SK-N-SH treated with all-trans-retinoic acid at 6 μM for 48 hours (cell line): ENCODE data around the gene OTUB1.

Experiments
- CSDC2 ChIP-seq: fragments of 250-450 bp; sonication (Bioruptor Pico); IDR thresholded peaks from 2 replicates; pipeline ENCODE4 v1.5.0; 2020; ENCODE audit warnings: mild to moderate bottlenecking, moderate library complexity
- ISL1 ChIP-seq: fragments of 250-450 bp; sonication (Bioruptor Pico); IDR thresholded peaks from 2 replicates; pipeline ENCODE4 v2.1.2; 2022; ENCODE audit warnings: mild to moderate bottlenecking, moderate library complexity
- PPARA ChIP-seq: fragments of 250-450 bp; sonication (Bioruptor Pico); IDR thresholded peaks from 2 replicates; pipeline ENCODE4 v1.5.0; 2020; ENCODE audit warnings: mild to moderate bottlenecking, borderline replicate concordance
- RARB ChIP-seq: fragments of 250-450 bp; sonication (Bioruptor Pico); IDR thresholded peaks from 2 replicates; pipeline ENCODE4 v1.8.0; 2021; ENCODE audit warnings: mild to moderate bottlenecking, moderate library complexity
- SNAI2 ChIP-seq: fragments of 250-450 bp; sonication (Bioruptor Pico); IDR thresholded peaks from 2 replicates; pipeline ENCODE4 v1.5.0; 2020; ENCODE audit warnings: mild to moderate bottlenecking, moderate library complexity
- TCF4 ChIP-seq: fragments of 250-450 bp; sonication (Bioruptor Pico); IDR thresholded peaks from 2 replicates; pipeline ENCODE4 v1.8.0; 2021; ENCODE audit warnings: mild to moderate bottlenecking, moderate library complexity, borderline replicate concordance
- TOX ChIP-seq: fragments of 250-450 bp; sonication (Bioruptor Pico); IDR thresholded peaks from 2 replicates; pipeline ENCODE4 v1.8.0; 2021; ENCODE audit warnings: mild to moderate bottlenecking, moderate library complexity, borderline replicate concordance
- ZC3H10 ChIP-seq: fragments of 250-450 bp; sonication (Bioruptor Pico); IDR thresholded peaks from 2 replicates; pipeline ENCODE4 v1.5.1; 2021; ENCODE audit warnings: mild to moderate bottlenecking, moderate library complexity
- ZFP3 ChIP-seq: fragments of 250-450 bp; sonication (Bioruptor Pico); IDR thresholded peaks from 2 replicates; pipeline ENCODE4 v1.5.0; 2020; ENCODE audit warnings: mild to moderate bottlenecking, moderate library complexity
- ZFP30 ChIP-seq: fragments of 450-650 bp; formaldehyde crosslinking; IDR thresholded peaks from 2 replicates; pipeline ENCODE4 v1.5.0; 2022; ENCODE audit warnings: mild to moderate bottlenecking, moderate library complexity
- ZNF565 ChIP-seq: fragments of 450-650 bp; formaldehyde crosslinking; conservative IDR thresholded peaks from 2 replicates; pipeline ENCODE4 v1.5.0; 2020; ENCODE audit warnings: low read depth, mild to moderate bottlenecking, moderate library complexity
- ZNF70 ChIP-seq: fragments of 450-650 bp; formaldehyde crosslinking; IDR thresholded peaks from 2 replicates; pipeline ENCODE4 v1.5.0; 2020; ENCODE audit warnings: mild to moderate bottlenecking, moderate library complexity
- ZNF8 ChIP-seq: fragments of 450-650 bp; formaldehyde crosslinking; IDR thresholded peaks from 2 replicates; pipeline ENCODE4 v1.5.0; 2020; ENCODE audit warnings: mild to moderate bottlenecking, moderate library complexity
- TF ChIP-seq, protein P1 (sequence below): fragments of 250-450 bp; sonication (Bioruptor Pico); IDR thresholded peaks from 2 replicates; pipeline ENCODE4 v1.8.0; 2020; ENCODE audit warnings: mild to moderate bottlenecking, moderate library complexity, borderline replicate concordance

DNA sequence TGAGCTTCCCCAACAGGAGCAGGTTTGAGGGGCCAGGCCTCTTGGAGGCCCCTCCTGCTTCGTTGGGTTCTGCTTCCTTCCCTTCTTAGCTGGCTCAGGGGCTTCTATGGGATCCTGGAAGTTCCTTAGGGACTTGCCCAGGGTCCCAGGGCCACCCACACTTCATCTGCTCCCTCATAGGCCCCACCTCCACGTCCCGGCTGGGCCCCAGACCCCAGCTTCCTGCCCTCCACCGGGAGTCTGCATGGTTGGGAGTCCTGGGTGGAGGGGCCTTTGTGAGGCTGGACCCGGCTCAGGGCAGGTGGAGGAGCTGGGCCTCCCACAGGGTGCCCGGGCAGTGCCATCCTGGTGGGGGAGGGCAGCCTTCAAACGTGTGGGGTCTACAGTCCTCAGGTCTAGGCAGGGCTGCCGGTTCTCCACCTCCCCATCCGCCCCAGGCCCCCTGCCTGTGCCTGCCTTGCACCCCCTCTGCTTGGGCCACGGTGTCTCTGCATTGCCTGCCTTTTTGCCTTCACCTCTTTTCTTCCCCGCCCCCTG, 11.6 kb downstream of the OTUB1 start:
- no peak for TF ChIP-seq SNAI2 (CRISPR knock-in tag)
- no peak for TF ChIP-seq ZC3H10 (CRISPR knock-in tag)
- no peak for TF ChIP-seq ZFP3 (CRISPR knock-in tag)
- no peak for TF ChIP-seq ZNF70 (CRISPR knock-in tag)
- TF ChIP-seq, protein P1, sequence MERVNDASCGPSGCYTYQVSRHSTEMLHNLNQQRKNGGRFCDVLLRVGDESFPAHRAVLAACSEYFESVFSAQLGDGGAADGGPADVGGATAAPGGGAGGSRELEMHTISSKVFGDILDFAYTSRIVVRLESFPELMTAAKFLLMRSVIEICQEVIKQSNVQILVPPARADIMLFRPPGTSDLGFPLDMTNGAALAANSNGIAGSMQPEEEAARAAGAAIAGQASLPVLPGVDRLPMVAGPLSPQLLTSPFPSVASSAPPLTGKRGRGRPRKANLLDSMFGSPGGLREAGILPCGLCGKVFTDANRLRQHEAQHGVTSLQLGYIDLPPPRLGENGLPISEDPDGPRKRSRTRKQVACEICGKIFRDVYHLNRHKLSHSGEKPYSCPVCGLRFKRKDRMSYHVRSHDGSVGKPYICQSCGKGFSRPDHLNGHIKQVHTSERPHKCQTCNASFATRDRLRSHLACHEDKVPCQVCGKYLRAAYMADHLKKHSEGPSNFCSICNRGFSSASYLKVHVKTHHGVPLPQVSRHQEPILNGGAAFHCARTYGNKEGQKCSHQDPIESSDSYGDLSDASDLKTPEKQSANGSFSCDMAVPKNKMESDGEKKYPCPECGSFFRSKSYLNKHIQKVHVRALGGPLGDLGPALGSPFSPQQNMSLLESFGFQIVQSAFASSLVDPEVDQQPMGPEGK (CRISPR knock-in tag): no peak
- TF ChIP-seq TOX (CRISPR knock-in tag): no peak
- no peak for TF ChIP-seq CSDC2 (CRISPR knock-in tag)
- TF ChIP-seq TCF4: no peak
- no peak for TF ChIP-seq PPARA (CRISPR knock-in tag)
- TF ChIP-seq ISL1: no peak
- TF ChIP-seq ZNF565 (CRISPR knock-in tag): no peak
- TF ChIP-seq ZFP30: no peak
- no peak for TF ChIP-seq ZNF8 (CRISPR knock-in tag)
- no peak for TF ChIP-seq RARB
